Fibroblast of skin of left quadriceps (primary cell): ENCODE data around the gene CLNS1A.
"Not testable (repeated sequence)": the region's sequence is repeated elsewhere in the genome, so short reads cannot be mapped to it uniquely, and the experiment has no call there.

Source experiments
- DNase-seq, 2 experiments: peaks; one replicate each; pipeline ENCODE4 v3.0.0-alpha.2; 2013; ENCODE audit warnings: low read depth in 2 of 2

Gene CLNS1A

GRCh38 chr11:77637345-77638165 is at the start of gene CLNS1A:
CLNS1A (minus strand) TSS chr11:77637794; CDS start chr11:77637714, 80 bp downstream.
- DNase-seq = peak; percentile 73 to 75

GRCh38 chr11:77687088-77687487 is 49.5 kb upstream of the CLNS1A start:
- no peak for DNase-seq

GRCh38 chr11:77677138-77677537 is 39.5 kb upstream of the CLNS1A start:
- DNase-seq = no peak

GRCh38 chr11:77672264-77672663 is 34.7 kb upstream of the CLNS1A start:
- DNase-seq = peak; percentile 54 to 62

- DNase-seq = no peak
These were observed 32.4 kb upstream of the CLNS1A start for GRCh38 chr11:77669848-77670511.

GRCh38 chr11:77668760-77669159 is 31.2 kb upstream of the CLNS1A start:
- no peak for DNase-seq

GRCh38 chr11:77665240-77665965 is 27.8 kb upstream of the CLNS1A start:
- DNase-seq = no peak

GRCh38 chr11:77661670-77662069 is 24.1 kb upstream of the CLNS1A start:
- DNase-seq = no peak

- no peak for DNase-seq
These were observed 23.4 kb upstream of the CLNS1A start for GRCh38 chr11:77660947-77661346.

- peak; percentile 52 to 61 for DNase-seq
These were observed 20.8 kb upstream of the CLNS1A start for GRCh38 chr11:77658213-77659013.

GRCh38 chr11:77656362-77656761 is 18.8 kb upstream of the CLNS1A start:
- DNase-seq = no peak

GRCh38 chr11:77654770-77655434 is 17.3 kb upstream of the CLNS1A start:
- no peak for DNase-seq

- DNase-seq = no peak
These were observed 12.5 kb upstream of the CLNS1A start for GRCh38 chr11:77650123-77650522.

GRCh38 chr11:77647654-77648305 is 10.2 kb upstream of the CLNS1A start:
- no peak for DNase-seq

- DNase-seq = no peak
These were observed 7.3 kb upstream of the CLNS1A start for GRCh38 chr11:77644887-77645286.

- DNase-seq = no peak
These were observed 4.6 kb upstream of the CLNS1A start for GRCh38 chr11:77642228-77642627.

- DNase-seq = no peak
These were observed 756 bp downstream of the CLNS1A start for GRCh38 chr11:77636731-77637344.

- DNase-seq = not testable (repeated sequence)
These were observed 3.7 kb downstream of the CLNS1A start for GRCh38 chr11:77633926-77634325.

- no peak for DNase-seq
These were observed 7.4 kb downstream of the CLNS1A start for GRCh38 chr11:77630157-77630710.
